ENCODE results near the gene GKN1.

The GKN1 gene

DNA sequence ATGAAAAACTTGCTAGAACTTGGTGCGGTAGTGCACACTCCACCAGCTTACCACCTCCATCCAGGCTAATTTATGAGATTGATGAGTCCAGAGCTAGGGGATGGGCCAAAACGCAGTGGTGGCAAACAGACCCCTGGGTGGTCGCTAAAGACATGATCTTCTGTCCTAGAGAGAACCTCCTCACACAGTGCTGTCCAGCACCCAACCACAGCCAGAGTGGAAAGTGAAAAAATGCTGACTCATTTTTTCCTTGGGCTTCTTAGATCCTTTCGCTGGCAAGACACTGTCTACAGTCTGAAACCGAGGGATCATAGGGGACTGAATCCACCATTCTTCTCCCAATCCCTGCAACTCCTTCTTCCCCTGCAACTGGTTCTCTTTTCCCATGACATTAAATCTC, 42.6 kb downstream of the GKN1 start:
- no peak overlapping the region for H3K4me3 ChIP-seq (ENCODE audit: control insufficient read depth, low read depth, low read length)
- no peak for DNase-seq (ENCODE audit: low read depth)
- TF ChIP-seq, protein P1, sequence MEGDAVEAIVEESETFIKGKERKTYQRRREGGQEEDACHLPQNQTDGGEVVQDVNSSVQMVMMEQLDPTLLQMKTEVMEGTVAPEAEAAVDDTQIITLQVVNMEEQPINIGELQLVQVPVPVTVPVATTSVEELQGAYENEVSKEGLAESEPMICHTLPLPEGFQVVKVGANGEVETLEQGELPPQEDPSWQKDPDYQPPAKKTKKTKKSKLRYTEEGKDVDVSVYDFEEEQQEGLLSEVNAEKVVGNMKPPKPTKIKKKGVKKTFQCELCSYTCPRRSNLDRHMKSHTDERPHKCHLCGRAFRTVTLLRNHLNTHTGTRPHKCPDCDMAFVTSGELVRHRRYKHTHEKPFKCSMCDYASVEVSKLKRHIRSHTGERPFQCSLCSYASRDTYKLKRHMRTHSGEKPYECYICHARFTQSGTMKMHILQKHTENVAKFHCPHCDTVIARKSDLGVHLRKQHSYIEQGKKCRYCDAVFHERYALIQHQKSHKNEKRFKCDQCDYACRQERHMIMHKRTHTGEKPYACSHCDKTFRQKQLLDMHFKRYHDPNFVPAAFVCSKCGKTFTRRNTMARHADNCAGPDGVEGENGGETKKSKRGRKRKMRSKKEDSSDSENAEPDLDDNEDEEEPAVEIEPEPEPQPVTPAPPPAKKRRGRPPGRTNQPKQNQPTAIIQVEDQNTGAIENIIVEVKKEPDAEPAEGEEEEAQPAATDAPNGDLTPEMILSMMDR (IDR thresholded peaks at IDR 0.05; ENCODE audit: control insufficient read depth, insufficient read depth, low read depth, low read length, missing control alignments): no peak

- no peak for DNase-seq (ENCODE audit: low read depth)
- TF ChIP-seq, protein P1 (IDR thresholded peaks at IDR 0.05; ENCODE audit: control insufficient read depth, insufficient read depth, low read depth, low read length, missing control alignments): no peak
- no peak overlapping the region for H3K4me3 ChIP-seq (ENCODE audit: control insufficient read depth, low read depth, low read length)
These were observed 43.4 kb downstream of the GKN1 start for GRCh38 chr2:69017835-69018234.

GRCh38 chr2:69018678-69019095, 44.3 kb downstream of the GKN1 start:
- no peak for DNase-seq (ENCODE audit: low read depth)
- TF ChIP-seq, protein P1 (IDR thresholded peaks at IDR 0.05; ENCODE audit: control insufficient read depth, insufficient read depth, low read depth, low read length, missing control alignments): no peak
- no peak overlapping the region for H3K4me3 ChIP-seq (ENCODE audit: control insufficient read depth, low read depth, low read length)

DNA sequence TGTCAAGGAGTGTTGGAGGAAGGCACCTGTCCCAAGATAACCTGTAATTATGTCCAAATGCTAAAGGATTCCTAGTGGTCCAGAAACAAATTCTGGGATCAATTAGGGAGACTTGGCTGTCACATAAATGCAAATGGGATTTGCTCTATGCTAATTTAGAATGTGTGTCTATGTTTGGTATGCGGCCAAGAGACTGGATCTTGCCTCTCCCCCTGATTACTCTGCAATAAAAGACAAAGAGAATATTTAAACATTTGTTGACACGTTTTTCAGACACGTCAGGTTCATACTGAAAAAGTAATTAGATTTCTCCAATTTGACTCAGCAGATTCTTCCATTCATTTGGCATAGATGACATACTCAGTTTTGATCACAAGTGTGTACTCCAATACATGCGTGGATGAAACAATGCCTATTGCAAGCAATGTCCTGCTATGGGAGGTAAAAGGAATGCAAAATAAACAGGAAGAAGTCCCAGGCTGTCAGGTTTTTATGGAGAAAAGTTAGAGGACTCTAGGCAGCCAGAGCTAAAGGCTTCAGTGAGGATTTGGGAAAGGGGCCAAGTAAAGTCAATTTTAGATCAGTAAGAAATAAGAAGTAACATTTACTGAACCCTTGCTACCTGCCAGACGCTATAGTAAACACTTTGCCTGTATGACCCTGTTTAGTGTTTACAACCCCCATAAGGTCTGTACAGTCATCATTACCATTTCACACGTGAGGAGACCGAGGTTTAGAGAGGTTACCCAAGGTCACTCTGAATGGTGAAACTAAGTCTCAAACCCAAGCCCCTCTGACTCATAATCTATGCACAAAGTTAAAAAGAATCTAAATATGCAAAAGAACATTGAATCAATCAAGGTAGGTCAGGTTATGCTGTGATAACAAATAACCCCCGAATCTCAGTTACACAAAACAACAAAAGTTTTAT, 46.3 kb downstream of the GKN1 start:
- H3K4me3 ChIP-seq (ENCODE audit: control insufficient read depth, low read depth, low read length): no peak overlapping the region
- no peak for DNase-seq (ENCODE audit: low read depth)
- TF ChIP-seq, protein P1 (IDR thresholded peaks at IDR 0.05; ENCODE audit: control insufficient read depth, insufficient read depth, low read depth, low read length, missing control alignments): no peak

- H3K4me3 ChIP-seq (ENCODE audit: control insufficient read depth, low read depth, low read length): no peak overlapping the region
- TF ChIP-seq, protein P1 (IDR thresholded peaks at IDR 0.05; ENCODE audit: control insufficient read depth, insufficient read depth, low read depth, low read length, missing control alignments): no peak
- DNase-seq (ENCODE audit: low read depth): no peak
These were observed 47.3 kb downstream of the GKN1 start for GRCh38 chr2:69021727-69022126.

- TF ChIP-seq, protein P1 (IDR thresholded peaks at IDR 0.05; ENCODE audit: control insufficient read depth, insufficient read depth, low read depth, low read length, missing control alignments): no peak
- H3K4me3 ChIP-seq (ENCODE audit: control insufficient read depth, low read depth, low read length): no peak overlapping the region
- DNase-seq (ENCODE audit: low read depth): no peak
These were observed 48.1 kb downstream of the GKN1 start for GRCh38 chr2:69022548-69022947.
